OCI-LY7 (cell line): ENCODE measurements around the gene AURKAIP1. TPM values are rescaled to one million over a fixed set of nuclear protein-coding genes. Genes with fewer than 3 reads are reported as not detected.

Experiments
- BruUV-seq: library from RNA; stranded (reverse); fragments of 400-500 nt; replicated peaks from 2 replicates; lab custom pipeline; 2021; lab: Mats Ljungman, UMichigan
- CTCF ChIA-PET: fragments of 300-600 bp; sonication (Branson Sonifier 250); formaldehyde crosslinking; loops from one replicate; lab custom pipeline; 2022; ENCODE audit warnings: antibody characterized with exemption; ENCODE audit not compliant: unreplicated experiment; lab: Charles Lee
- POLR2A ChIA-PET: fragments of 300-600 bp; sonication (Branson Sonifier 250); formaldehyde crosslinking; loops from one replicate; lab custom pipeline; 2022; ENCODE audit warnings: antibody characterized with exemption; lab: Charles Lee
- DNase-seq: peaks from one replicate; pipeline ENCODE4 v3.0.0-alpha.2; 2015; ENCODE audit warnings: low spot score
- H2AFZ ChIP-seq: fragments of 200-600 bp; sonication (generic), shearing (Covaris generic); 2 replicates; pipeline ENCODE4 v1.6.1; 2014; ENCODE audit warnings: mild to moderate bottlenecking, antibody characterized with exemption, low read length, moderate library complexity
- H3K27ac ChIP-seq: fragments of 200-600 bp; sonication (generic); 2 replicates; pipeline ENCODE4 v1.5.1; 2014; ENCODE audit warnings: mixed run types, low read depth, mild to moderate bottlenecking, moderate library complexity, low read length, inconsistent platforms; ENCODE audit not compliant: poor library complexity, severe bottlenecking
- H3K36me3 ChIP-seq: fragments of 200-600 bp; sonication (generic); 2 replicates; pipeline ENCODE4 v1.6.1; 2014; ENCODE audit warnings: mild to moderate bottlenecking, antibody characterized with exemption, low read length, moderate library complexity, mixed read lengths; ENCODE audit not compliant: insufficient read depth
- H3K4me1 ChIP-seq: fragments of 200-600 bp; sonication (generic); 2 replicates; pipeline ENCODE4 v1.5.1; 2014; ENCODE audit warnings: mild to moderate bottlenecking, low read length; ENCODE audit not compliant: insufficient read depth, poor library complexity, severe bottlenecking
- H3K4me2 ChIP-seq: fragments of 200-600 bp; sonication (generic); 2 replicates; pipeline ENCODE4 v1.6.1; 2014; ENCODE audit warnings: mild to moderate bottlenecking, low read length
- H3K4me3 ChIP-seq: fragments of 200-600 bp; sonication (generic); 2 replicates; pipeline ENCODE4 v1.5.1; 2014; ENCODE audit warnings: mild to moderate bottlenecking, low read depth, low read length; ENCODE audit not compliant: poor library complexity, severe bottlenecking
- H3K79me2 ChIP-seq: fragments of 200-600 bp; sonication (generic); 2 replicates; pipeline ENCODE4 v1.6.1; 2016; ENCODE audit warnings: low read depth, mild to moderate bottlenecking, low read length, moderate library complexity, mixed read lengths; ENCODE audit not compliant: insufficient read depth
- H3K9me2 ChIP-seq: fragments of 200-600 bp; sonication (generic); 2 replicates; pipeline ENCODE4 v1.6.1; 2016; ENCODE audit warnings: mild to moderate bottlenecking, low read length, mixed read lengths; ENCODE audit not compliant: insufficient read depth
- H3K9me3 ChIP-seq: fragments of 200-600 bp; sonication (generic); 2 replicates; pipeline ENCODE4 v1.6.1; 2014; ENCODE audit warnings: mild to moderate bottlenecking, mixed run types, low read length, mixed read lengths
- H4K20me1 ChIP-seq: fragments of 200-600 bp; sonication (generic); 2 replicates; pipeline ENCODE4 v1.6.1; 2014; ENCODE audit warnings: mild to moderate bottlenecking, antibody characterized with exemption, low read length, moderate library complexity, mixed read lengths; ENCODE audit not compliant: insufficient read depth
- CTCF ChIP-seq: fragments of 200-600 bp; sonication (generic); conservative IDR thresholded peaks from 2 replicates; pipeline ENCODE4 v1.5.1; 2014; ENCODE audit warnings: mild to moderate bottlenecking, antibody characterized with exemption, low read length, moderate library complexity, mixed read lengths
- EZH2phosphoT487 ChIP-seq: fragments of 200-600 bp; sonication (generic); IDR thresholded peaks from 2 replicates; pipeline ENCODE4 v1.6.1; 2018; ENCODE audit warnings: low read depth, borderline replicate concordance, mild to moderate bottlenecking, mixed run types, antibody characterized with exemption, low read length, moderate library complexity, mixed read lengths
- intact Hi-C: fragments of 100-400 bp; cut with micrococcal nuclease; formaldehyde crosslinking; loops from one replicate; pipeline ENCODE4 v1.10.0; 2022; ENCODE audit not compliant: unreplicated experiment
- total RNA-seq, 2 experiments: library from RNA; depleted of rRNA in 1 of 2; stranded (reverse); fragments of >200 nt in 1 of 2; shearing (Covaris generic) in 1 of 2; gene quantifications; 2 replicates each; pipeline ENCODE4 v1.2.3, GENCODE V29; 2014 to 2022

Gene AURKAIP1
- total RNA-seq, 2 experiments from 2014 or later = 163 to 172 TPM

- Histone ChIP-seq H3K4me3 (no peak overlapping the region), H3K36me3 (peaks cover 16% of the 10 kb centered on the region; the same call in 1 of the 2 replicates), H2AFZ (no peak overlapping the region), H3K4me2 (no peak overlapping the region), H4K20me1 (no peaks in the 10 kb centered on the region), H3K9me2 (no peaks in the 10 kb centered on the region), H3K9me3 (peaks cover 17% of the 10 kb centered on the region), H3K79me2 (no peaks in the 10 kb centered on the region), H3K27ac (no peak overlapping the region), H3K4me1 (peaks cover 4% of the 10 kb centered on the region)
- CTCF ChIA-PET = no interaction called here
- POLR2A ChIA-PET = no interaction called here
- no peak for DNase-seq
- TF ChIP-seq EZH2phosphoT487 (no peak), CTCF (no peak)
- no TSS peak for BruUV-seq
- intact Hi-C loops = no loop called here
Observed at GRCh38 chr1:1366699-1367066, 8.3 kb downstream of the AURKAIP1 start.

- Histone ChIP-seq H4K20me1 (no peaks in the 10 kb centered on the region), H3K9me3 (peaks cover 17% of the 10 kb centered on the region), H2AFZ (no peak overlapping the region), H3K36me3 (peaks cover 10% of the 10 kb centered on the region; the same call in 1 of the 2 replicates), H3K79me2 (no peaks in the 10 kb centered on the region), H3K9me2 (no peaks in the 10 kb centered on the region), H3K4me2 (no peak overlapping the region), H3K4me3 (no peak overlapping the region), H3K4me1 (no peaks in the 10 kb centered on the region), H3K27ac (no peak overlapping the region)
- intact Hi-C loops = no loop called here
- CTCF ChIA-PET = no interaction called here
- BruUV-seq = TSS peak; percentile 73
- no peak for TF ChIP-seq EZH2phosphoT487
- TF ChIP-seq CTCF = no peak
- DNase-seq = no peak
- POLR2A ChIA-PET = no interaction called here
Observed at GRCh38 chr1:1365875-1366698, 8.9 kb downstream of the AURKAIP1 start.

GRCh38 chr1:1364266-1364665, 10.7 kb downstream of the AURKAIP1 start:
- intact Hi-C loops = no loop called here
- Histone ChIP-seq H3K9me3 (peaks cover 17% of the 10 kb centered on the region), H3K36me3 (0 out of 2 replicates have a peak, but pooled peaks cover 2% of the 10 kb centered on the region), H3K79me2 (no peaks in the 10 kb centered on the region), H3K4me1 (no peaks in the 10 kb centered on the region), H2AFZ (no peak overlapping the region), H3K4me3 (no peak overlapping the region), H3K27ac (no peak overlapping the region), H3K4me2 (no peak overlapping the region), H3K9me2 (no peaks in the 10 kb centered on the region), H4K20me1 (no peaks in the 10 kb centered on the region)
- no peak for DNase-seq
- TF ChIP-seq CTCF (no peak), EZH2phosphoT487 (no peak)
- no TSS peak for BruUV-seq
- ChIA-PET POLR2A (no interaction called here), CTCF (no interaction called here)
